GM21515 (cell line): ENCODE results near the gene CISD1.

ENCODE experiments used
- ATAC-seq: cut with Tn5 transposase; IDR thresholded peaks from one replicate; pipeline ENCODE4 v1.9.1; 2021; ENCODE audit not compliant: unreplicated experiment

CISD1 gene

DNA sequence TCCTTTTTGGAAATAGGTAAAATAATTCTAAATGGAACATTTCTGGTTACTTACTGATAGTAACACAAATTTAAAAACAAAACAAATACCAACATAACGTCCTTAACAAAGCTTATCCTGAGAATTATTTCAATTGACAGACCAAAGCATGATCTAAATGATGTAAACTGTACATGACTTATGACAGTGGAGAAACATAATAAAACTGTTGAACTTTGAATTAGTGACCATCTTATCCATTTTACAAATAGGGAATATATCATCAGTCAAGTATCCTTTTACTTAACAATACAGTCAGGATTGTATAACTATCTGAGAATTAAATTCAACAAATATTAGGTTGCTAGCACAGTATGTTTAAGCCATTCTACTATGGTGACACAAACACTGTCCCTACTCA lies 3.7 kb upstream of the CISD1 start:
- no peak for ATAC-seq

- no peak for ATAC-seq
Observed at GRCh38 chr10:58266003-58266825, 2.7 kb upstream of the CISD1 start.

GRCh38 chr10:58266826-58267712 lies 1.9 kb upstream of the CISD1 start:
- peak; percentile 2 for ATAC-seq

DNA sequence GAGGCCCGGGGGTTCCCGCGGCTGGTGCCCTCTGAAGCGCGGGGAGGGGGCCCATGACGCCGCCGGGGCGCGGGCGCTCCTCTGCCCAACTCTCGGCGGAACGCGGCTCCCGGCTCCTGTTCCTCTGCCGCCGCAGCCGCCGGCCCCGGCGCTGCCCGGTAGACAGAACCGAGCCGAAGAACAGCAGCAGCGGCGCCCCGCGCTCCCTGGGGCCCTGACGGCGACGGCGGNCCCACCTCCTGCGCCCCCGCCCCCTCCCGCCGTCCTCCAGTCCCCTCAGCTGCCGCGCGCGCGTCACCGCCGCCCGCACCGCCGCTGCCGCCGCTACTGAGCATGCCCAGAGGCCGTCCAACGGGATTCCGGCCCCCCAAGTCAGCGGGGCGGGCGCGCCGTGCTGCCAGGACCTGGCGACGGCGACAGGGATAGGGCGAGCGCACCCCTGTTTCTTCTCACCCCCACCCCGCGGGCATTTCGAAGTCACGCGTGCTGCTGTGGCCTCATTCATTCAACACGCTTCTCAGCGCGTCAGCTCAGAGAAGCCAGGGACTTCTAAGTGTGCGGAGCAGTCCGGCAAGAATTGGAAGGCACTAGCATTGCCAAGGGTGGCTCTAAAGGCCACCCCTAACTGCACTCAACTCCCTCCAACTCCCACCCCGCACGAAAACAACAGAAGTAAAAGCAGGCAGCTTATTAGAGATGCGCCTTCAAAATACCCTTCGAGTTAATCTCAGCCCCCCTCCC lies 1.1 kb upstream of the CISD1 start, which contains the start of gene IPMK:
Gene IPMK, minus strand, starts transcription at position 182 of the 741 bp plus-strand sequence. CDS start 283 bp downstream, outside the sequence.
- peak; percentile 57 for ATAC-seq

DNA sequence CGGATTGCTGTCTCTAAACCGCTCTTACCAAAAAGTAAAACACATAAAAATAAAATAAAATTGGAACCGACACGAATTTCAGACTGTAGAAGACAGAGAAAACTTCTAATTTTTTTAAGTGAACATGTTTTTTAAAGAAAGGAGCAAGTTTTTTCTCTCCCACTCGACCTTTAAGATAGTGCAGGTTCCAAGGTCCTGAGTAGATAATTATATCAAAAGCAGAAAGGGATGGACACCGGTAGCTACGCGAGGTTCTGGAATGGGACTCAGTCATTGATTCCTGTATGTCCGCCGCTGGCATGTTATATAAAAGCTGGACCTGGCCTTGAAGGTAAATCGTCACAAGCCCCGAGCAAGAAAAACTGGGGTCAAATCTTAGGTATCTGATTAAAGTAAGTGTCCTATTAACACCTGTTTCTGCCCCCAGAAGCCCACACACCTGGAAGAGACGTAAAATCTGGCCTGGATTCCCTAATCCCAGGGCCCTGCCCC lies 462 bp upstream of the CISD1 start:
- ATAC-seq: peak; percentile 1

DNA sequence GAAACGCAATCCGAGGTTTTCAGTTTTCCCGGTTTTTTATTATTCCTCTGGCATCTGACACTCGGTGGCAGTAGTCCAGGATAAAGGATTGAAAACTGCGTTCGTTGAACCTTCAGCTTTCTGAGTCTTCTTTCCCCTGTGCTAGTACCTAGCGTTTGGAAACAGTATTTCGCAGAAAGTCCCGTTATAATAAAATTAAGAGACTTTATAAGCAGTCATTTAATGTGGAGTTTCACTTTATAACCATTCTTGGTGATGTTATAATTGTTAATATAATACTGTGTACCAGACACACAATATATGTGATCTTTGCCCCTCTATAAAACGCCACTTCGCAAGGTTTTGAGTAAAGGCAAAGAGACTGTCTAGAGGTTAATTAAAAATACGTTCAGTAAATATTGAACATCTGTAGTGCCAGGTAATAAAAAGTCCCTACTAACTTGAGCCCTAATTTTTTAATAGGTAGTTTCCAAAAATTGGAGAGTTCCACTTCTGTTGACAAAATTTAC lies 874 bp downstream of the CISD1 start:
- ATAC-seq: no peak

GRCh38 chr10:58275261-58275660 lies 6.3 kb downstream of the CISD1 start:
- ATAC-seq: no peak

DNA sequence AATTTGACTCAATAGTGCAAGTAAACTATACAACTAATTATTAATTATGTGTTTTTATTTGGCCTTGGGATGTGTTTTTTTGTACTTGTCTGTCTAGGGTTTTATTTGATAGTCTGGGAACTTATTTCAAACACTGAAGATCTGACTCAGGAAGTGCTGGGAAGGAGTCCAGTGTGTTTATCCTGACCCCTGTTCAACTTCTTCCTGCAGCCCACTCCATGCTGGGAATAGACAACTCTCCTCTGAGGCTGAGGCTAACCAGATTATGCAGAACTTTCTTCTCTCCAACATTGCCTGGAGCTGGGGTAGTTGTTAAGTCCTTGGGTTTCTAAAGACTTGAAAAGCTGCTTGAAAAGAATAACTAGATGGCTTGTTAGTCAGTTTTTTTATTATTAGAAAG lies 6.9 kb downstream of the CISD1 start:
- no peak for ATAC-seq

GRCh38 chr10:58278274-58278961 lies 9.5 kb downstream of the CISD1 start:
- no peak for ATAC-seq

DNA sequence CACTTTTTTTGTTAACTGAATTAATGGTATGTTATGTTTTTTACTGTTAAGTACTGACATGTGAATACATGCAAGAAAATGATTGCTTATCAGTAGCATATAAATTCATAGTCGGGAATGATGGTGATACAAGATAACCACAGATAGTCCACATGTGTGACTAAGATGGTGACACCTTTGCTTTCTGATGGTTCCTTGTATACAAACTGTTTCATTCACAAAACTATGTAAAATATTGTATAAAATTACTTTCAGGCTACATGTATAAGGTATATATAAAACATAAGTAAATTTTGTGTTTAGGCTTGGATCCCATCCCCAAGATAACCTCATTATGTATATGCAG lies 10.0 kb downstream of the CISD1 start:
- no peak for ATAC-seq

DNA sequence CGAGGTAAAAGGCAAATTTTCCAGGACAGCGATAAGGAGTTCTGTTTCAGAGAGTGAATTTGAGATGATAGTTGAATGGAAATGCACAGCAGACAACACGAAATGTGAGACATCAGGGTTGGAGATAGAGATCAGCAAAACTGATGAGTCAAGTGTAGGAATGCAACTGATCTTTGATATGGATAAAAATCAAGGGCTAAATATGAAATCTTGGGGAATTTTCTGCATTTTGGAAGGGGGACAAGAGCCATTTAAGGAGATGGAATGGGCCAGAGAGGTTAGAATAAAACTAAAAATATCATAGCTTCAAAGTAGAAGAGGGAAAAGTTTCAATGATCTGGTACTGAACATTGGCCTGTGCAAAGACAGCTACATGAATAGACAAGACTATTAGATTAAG lies 11.5 kb downstream of the CISD1 start:
- no peak for ATAC-seq

DNA sequence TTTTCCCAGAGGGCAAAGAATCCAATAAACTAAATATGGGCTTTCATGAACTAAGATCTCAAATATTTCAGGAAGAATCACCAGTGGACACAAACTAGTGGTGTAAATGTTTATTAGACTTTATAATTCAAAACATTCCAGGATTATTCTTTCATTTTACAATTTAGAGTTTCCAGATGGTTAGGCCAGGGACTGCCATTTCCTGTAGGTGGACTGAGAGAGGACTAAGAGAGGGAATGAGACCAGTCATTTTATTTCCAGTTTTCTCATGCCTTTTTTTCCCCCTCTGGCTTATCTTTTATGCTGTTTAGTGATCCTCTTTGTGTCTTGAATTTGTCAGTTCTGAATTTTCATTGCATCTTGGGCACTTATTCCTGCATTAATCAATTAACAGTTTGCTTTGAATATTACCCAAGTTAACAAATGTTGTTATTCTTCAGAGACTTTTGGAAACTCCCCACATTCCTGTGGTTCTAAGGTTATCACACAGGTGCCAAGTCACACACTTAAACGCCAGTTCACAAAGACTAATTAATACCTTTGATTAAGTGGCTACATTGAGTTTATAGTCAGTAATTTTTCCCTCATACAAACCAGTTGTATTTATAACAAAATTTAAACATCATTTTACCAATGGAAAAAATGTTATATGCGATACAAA lies 12.3 kb downstream of the CISD1 start:
- no peak for ATAC-seq

DNA sequence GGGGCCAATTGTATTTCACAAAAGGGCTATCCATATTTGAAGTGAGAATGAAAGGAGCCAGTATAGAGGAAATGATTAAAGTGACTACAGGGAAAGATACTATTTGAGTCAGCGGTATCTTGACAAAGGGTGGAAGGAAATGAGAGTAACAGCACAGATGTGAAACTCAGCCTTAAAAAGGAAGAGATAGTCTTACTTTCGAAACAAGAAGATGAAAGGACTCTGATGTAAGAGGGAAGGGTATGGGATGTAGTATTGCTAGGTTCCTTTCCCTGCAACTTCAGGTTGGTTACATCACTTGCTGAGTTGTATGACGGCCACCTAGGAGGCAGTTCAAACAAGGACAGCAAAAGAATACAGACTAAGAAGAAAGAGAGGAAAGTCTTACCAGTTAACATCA lies 13.7 kb downstream of the CISD1 start:
- ATAC-seq: peak; percentile 98

DNA sequence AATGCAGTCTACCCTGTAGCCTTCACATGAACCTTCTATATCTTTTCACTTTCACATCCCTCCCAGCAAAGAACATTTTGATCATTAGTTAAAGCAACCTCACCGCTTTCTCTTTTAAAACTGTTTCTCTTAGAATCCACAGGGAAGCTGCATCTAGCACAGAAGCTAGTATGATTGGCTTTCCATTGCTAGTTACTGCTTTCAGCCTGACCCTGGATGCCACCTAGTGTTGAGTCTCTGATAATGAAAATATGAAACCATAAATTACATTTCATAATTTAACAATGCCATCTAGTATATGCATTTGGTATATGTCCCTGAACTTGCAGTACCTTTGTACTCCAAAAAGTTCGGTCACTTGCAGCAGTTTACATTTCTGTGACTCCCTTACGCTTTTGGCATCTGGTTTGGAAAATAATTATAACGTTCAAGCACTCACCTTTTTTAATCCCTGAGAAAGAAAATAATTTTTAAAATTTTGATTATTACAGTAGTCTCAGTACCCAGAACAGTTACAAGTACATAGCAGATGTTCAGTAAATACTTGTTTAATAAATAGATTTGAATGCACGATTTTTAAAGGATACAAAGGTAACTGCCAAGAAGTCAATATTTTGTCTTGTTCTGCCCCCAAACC lies 22.7 kb downstream of the CISD1 start:
- peak; percentile 82 for ATAC-seq

DNA sequence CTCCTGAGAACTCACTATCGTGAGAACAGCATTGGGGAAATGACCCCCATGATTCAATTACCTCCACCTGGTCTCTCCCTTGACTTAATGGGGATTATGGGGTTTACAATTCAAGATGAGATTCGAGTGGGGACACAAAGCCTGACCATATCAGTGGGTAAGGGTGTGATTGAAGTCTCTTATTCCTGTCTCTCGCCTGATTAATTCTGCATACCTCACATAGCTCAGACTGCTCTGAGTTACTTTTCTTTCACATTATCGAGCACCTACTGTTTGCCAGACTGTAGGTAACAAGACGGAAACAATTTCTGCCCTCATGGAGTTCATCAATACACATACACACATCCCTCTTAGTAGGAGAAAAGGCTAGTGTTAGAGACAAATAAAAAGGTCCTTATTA lies 25.0 kb downstream of the CISD1 start:
- no peak for ATAC-seq

DNA sequence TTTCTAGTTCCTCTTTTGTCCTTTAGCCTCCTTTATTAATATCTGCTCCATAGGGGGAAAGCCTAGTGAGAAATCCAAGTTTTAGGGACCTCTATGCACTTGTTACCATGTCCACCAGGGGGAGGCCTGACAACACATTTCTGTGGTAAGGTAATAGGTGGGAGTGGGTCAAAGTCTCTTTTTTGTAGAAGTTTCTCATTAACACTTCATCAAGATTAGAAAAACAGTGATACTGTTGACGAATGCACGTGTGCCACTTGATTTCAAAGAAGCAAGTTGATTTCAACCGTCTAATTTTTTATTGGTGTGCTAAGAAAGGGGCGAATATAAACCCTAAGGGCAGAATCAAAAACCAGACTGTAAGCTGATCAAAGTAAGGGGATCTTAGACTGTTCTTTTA lies 30.6 kb downstream of the CISD1 start:
- ATAC-seq: peak; percentile 98

GRCh38 chr10:58300676-58301075 lies 31.7 kb downstream of the CISD1 start:
- no peak for ATAC-seq

GRCh38 chr10:58302254-58302653 lies 33.3 kb downstream of the CISD1 start:
- no peak for ATAC-seq

DNA sequence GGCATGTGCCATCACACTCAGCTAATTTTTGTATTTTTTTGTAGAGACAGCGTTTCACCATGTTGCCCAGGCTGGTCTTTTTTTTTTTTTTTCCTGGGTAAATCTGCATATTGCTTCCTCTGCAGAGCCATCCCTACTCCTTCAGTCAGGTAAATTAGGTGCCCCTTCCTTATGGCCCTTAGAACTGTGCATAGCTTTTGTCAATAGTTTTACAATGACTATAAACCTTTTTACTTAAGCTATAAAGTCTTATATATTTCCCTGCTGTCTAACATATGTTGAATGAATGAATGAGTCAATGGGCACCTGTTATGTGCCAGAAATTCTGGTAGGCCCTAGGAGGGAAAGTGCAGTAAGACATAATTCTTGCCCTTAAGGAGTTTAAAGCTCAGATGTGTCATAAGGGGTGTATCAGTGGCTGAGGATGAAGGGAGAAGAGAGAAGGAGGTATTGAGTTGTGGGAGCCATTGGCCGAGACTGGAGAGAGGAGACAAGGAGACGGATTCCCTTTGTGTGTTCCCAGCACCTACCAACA lies 35.2 kb downstream of the CISD1 start:
- no peak for ATAC-seq
